PFSK-1 (cell line): Measurements from ENCODE around the gene DAGLB.

Experiments used
- FOXP2 ChIP-seq: optimal IDR thresholded peaks from 2 replicates; pipeline ENCODE3; 2011; ENCODE audit warnings: borderline replicate concordance, control low read depth, inconsistent platforms; ENCODE audit not compliant: insufficient read depth; ENCODE audit errors: extremely low read length, extremely low read depth
- POLR2AphosphoS5 ChIP-seq: IDR thresholded peaks from 2 replicates; pipeline ENCODE4 v1.6.1; 2012; ENCODE audit warnings: low read depth, mild to moderate bottlenecking, control low read depth, low read length, moderate library complexity
- REST ChIP-seq, 2 experiments: IDR thresholded peaks; 2 replicates each; pipeline versions ENCODE4 v1.6.1 to v1.8.0; 2011 to 2012; ENCODE audit warnings: low read depth in 2 of 2, low read length in 2 of 2, control low read depth in 1 of 2, inconsistent platforms in 1 of 2, mild to moderate bottlenecking in 1 of 2, moderate library complexity in 1 of 2; ENCODE audit not compliant: insufficient read depth in 1 of 2
- SIN3A ChIP-seq: IDR thresholded peaks from 2 replicates; pipeline ENCODE4 v1.6.1; 2012; ENCODE audit warnings: mild to moderate bottlenecking, low read length, moderate library complexity, borderline replicate concordance; ENCODE audit not compliant: insufficient read depth
- TAF1 ChIP-seq: IDR thresholded peaks from 2 replicates; pipeline ENCODE4 v1.6.1; 2012; ENCODE audit warnings: low read length, control low read depth, borderline replicate concordance; ENCODE audit not compliant: insufficient read depth

Gene DAGLB

GRCh38 chr7:6385110-6385781 lies 62.5 kb downstream of the DAGLB start:
- TF ChIP-seq POLR2AphosphoS5, result no peak
- TF ChIP-seq SIN3A, result 0 out of 2 replicates have a peak, but pooled peaks have one; percentile 6

- TF ChIP-seq REST (IDR thresholded peaks at IDR 0.05; ENCODE audit: insufficient read depth in 1 of 2, low read depth in 2 of 2, low read length in 2 of 2), result no peak
- TF ChIP-seq SIN3A, result no peak
- TF ChIP-seq POLR2AphosphoS5, result no peak
- TF ChIP-seq FOXP2, result no peak
- TF ChIP-seq TAF1, result no peak
Measured at GRCh38 chr7:6384327-6384726, 63.4 kb downstream of the DAGLB start.

- TF ChIP-seq REST (IDR thresholded peaks at IDR 0.05; ENCODE audit: insufficient read depth in 1 of 2, low read depth in 2 of 2, low read length in 2 of 2), result no peak
Measured at GRCh38 chr7:6382817-6383216, 64.9 kb downstream of the DAGLB start.

GRCh38 chr7:6380310-6381095 lies 67.3 kb downstream of the DAGLB start:
- TF ChIP-seq FOXP2 (no peak), TAF1 (no peak), POLR2AphosphoS5 (no peak), SIN3A (no peak), REST (IDR thresholded peaks at IDR 0.05; ENCODE audit: insufficient read depth in 1 of 2, low read depth in 2 of 2, low read length in 2 of 2) (no peak)

- TF ChIP-seq TAF1 (no peak), FOXP2 (no peak), REST (IDR thresholded peaks at IDR 0.05; ENCODE audit: insufficient read depth in 1 of 2, low read depth in 2 of 2, low read length in 2 of 2) (no peak), SIN3A (no peak), POLR2AphosphoS5 (no peak)
Measured at GRCh38 chr7:6379886-6380285, 67.9 kb downstream of the DAGLB start.
